Stimulated activated CD4-positive, alpha-beta T cell treated with anti-CD3 and anti-CD28 coated beads, Interleukin-4, amount 100 ng/mL, for 4 hours (primary cell): Measurements from ENCODE around the gene SLC37A3.

Source experiments
- DNase-seq, 2 experiments: peaks; one replicate each; pipeline ENCODE4 v3.0.0-alpha.2; 2020

Gene SLC37A3

DNA sequence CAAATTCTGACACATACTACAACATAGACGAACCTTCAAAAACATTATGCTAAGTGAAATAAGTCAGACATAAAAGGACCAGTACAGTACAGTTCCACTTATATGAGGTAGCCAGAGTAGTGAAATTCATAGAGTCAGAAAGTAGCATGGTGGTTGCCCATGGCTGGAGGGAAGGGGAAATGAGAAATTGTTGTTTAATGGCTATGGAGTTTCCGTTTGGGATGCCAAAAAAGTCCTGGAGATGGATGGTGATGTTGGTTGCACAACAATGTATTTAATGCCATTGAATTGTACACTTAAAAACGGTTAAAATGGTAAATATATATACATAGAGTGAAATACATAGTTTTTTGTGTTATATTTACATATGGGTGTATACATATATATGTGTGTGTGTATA is 2.1 kb upstream of the SLC37A3 start:
- no peak for DNase-seq

DNA sequence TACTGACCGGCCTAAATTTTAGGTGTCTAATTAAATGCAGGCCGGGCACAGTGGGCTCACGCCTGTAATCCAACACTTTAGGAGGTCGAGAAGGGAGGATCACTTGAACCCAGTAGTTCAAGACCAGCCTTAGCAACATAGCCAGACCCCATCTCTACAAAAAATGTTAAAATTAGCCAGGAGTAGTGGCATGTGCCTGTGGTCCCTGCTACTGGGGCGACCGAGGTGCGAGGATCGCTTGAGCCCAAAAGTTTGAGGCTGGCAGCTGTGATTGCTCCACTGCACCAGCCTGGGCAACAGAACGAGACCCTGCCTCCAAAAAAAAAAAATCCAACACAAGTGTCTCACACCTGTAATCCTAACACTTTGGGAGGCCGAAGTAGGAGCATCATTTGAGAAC is 491 bp upstream of the SLC37A3 start:
- DNase-seq, result no peak

DNA sequence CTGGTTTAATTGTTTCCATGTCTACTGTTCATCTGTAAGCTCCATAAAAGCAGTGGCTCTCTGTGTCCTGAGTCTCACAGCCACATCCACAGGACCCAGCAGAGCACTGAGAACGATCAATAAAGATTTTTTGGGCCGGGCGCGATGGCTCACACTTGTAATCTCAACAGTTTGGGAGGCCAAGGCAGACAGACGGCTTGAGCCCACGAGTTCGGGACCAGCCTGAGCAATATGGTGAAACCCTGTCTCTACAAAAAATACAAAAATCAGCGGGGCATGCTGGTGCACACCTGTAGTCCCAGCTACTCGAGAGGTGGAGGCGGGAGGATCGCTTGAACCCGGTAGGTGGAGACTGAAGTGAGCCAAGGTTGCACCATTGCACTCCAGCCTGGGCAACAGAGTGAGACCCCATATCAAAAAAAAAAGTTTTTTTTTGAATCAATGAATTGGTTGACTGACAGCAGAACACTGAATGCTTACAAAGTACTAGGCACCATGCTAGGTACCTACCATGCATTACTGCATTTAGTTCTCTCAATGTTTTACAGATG is 4.5 kb downstream of the SLC37A3 start:
- no peak for DNase-seq

DNA sequence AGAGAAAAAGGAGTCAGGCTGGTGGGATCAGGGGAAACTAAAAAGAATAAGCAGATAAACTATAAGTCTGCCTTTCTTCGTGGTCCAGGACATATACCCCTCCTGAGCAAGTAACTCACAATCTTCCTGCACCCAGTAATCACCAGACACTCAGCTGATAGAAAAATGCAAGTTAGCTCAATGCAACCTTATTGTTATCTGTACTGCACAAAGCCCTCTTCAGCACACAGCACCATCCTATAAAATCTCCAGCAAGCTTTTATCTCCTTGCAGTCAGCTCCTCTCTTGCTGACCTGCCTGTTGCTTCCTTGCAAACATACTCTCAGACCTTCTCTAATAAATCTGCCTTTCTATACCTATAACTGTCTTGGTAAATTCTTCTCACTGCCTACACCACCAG is 6.7 kb downstream of the SLC37A3 start:
- DNase-seq, result no peak

DNA sequence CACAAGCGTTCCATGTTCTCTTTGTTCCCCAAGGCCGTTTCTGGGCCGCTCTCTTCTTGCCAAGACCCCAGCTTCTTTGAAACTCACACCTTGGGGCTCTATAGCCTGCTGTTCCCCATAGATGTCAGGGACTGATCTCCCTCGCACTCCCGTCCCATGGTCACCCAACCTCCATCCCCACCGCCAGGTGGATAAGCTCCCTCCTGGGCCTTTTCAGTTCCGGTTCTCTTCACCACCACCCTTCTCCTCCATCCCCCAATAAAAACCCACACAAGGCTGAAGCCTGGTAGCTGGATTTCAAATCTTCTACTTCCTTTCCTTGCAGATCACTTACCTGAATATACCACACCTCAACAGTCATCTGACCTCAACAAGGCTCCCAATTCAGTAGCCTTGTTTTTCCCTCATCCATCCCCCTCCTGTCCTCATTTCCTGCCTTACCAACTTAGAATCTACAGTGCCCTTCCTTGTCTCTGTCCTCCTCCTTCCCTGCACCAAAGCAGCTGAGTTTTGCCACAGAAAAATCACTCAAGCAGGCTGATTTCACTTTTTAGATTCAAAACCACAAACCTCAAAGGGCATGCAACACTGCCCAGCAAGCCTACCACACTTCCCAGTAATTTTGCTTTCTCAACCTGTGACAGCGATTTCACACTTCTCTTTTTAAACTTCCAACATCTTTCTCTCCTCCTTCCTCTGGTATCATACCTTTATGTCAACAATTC is 7.7 kb downstream of the SLC37A3 start:
- no peak for DNase-seq

DNA sequence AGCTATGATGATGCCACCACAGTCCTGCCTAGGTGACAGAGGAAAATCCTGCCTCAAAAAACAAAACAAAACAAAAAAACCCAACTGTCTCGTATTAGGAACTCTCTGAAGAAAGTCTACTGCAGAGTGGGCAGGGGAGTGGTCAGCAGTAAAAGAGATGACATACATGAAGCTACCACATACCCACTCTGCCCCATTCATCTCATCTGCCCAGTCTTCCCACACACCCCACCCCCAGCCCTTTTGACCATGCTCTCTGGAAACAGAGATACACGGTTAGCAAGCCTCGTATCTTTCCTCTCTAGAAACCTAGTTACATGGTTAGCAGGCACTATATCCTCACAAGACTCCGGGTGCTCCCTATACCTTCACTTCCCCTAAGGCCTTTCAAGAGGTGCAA is 8.3 kb downstream of the SLC37A3 start:
- DNase-seq, result no peak

DNA sequence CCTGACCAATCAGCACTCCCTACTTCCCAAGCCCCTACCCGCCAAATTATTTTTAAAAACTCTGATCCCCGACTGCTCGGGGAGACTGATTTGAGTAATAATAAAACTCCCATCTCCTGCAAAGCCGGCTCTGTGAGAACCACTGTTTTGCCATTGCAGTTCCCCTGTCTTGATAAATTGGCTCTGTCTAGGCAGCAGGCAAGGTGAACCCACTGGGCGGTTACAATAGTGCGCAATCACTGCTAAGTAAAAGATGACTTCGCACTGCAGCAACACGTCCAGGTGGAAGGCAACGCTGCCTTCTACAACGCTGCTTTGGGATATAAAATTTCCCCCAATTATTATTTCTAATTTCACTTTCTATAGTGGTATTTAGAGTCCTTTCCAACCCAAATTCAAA is 8.9 kb downstream of the SLC37A3 start:
- DNase-seq, result no peak

DNA sequence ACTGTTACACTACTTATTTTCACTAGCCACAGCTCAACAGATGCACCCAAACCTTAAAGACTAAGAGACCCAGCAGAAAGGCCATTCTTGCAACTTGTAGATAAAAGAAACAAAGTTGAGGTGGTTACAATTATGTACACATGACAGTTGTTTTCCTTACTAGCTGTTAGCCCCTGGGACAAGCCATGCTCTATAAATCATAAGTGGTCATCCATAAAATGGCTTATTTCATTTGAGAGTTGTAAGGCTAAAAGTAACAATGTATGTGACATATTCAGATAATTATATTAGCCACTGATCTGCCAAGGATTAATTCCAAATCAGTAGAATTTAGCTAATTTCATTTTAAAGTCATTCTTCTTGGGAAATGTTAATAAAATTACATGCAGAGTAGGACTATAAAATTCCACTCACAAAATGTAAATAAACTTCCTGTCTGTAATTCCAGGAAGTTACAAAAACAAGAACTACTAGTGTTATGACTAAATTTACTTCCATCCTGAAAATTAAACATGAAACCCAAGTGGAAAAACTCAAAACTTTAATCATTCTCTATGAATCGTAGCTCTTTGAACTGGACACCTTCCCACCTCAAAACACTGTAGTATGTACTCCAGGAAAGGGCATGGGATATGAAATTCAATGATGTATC is 13.3 kb downstream of the SLC37A3 start:
- no peak for DNase-seq

DNA sequence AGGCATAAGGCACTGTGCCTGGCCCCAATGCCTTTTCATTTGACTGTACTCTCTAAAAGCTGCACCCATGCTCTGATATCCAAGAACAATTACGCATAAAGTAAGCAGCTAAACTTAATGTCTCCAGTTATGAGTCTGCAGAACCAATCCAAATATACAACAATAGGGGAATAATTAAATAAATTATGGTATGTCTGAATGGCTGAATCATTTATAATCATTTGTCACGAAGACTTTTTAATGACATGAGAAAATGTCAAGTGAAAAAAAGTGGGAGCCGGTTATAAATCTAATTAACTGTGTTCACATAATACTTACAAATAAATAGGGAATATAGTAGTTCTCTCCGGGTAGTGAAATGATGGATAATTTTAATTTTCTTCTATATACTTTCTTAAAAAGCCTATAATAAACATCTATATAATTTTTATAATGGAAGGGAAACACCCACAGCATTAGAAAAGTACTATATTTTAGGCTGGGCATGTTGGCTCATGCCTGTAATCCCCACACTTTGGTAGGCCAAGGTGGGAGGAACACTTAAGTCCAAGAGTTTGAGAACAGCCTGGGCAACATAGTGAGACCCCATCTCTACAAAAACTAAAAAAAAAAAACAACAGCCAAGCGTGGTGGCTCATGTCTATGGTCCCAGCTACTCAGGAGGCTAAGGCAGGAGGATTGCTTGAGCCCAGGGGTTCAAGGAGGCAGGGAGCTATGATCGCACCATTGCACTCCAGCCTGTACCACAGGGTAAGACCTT is 14.2 kb downstream of the SLC37A3 start:
- no peak for DNase-seq

DNA sequence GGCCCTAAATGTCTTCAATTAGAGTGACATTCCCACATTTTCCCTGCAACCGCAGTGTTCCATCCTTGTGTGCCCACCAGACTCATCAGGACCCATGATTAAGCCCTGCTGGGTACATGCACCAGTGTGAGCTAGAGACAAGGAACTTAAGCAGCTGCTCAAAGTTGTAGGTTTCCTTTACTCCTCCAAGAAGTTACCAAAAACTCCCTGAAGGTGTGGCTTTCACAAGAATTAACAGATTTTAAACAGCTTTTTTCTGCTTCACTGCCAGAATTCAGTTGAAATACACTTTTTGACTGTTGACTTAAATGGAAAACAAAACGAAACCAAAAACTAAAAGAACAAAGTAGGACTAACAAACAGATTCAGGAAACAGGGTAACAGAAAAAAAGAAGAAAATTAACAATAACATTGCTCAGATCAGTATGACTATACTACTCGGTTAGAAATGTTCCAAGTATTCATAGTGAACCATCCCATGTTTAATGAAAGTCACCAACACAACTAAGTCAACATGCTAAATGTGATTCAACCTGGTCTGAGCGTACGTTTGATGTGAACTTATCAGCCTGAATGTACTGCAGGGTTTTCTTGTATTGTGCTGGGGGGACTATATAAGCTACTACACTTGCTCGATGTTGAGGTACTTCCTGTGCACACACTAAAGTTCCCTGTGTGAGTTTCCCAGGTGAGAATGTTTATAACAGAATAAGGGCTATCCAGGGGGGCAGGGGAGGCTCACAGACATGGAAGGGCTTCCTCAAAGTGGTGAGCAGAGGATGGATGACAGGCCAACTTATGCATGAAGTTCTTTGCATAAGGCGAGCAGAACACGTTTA is 22.2 kb downstream of the SLC37A3 start:
- peak in 1 of 2 experiments; percentile 12 for DNase-seq

DNA sequence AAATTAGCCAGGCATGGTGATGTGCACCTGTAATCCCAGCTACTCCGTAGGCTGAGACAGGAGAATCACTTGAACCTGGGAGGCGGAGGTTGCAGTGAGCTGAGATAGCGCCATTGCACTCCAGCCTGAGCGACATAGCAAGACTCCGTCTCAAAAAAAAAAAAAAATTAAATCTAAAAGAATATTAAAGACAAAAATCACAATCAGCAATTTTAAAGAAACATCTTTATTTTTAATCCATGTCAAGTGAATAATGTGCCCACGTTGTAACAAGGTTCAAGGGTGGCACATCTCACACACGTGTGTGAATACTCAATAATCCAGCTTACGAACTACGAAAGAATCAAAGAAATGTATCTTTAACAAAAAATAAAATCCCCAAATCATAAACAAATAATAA is 23.0 kb downstream of the SLC37A3 start:
- no peak for DNase-seq

DNA sequence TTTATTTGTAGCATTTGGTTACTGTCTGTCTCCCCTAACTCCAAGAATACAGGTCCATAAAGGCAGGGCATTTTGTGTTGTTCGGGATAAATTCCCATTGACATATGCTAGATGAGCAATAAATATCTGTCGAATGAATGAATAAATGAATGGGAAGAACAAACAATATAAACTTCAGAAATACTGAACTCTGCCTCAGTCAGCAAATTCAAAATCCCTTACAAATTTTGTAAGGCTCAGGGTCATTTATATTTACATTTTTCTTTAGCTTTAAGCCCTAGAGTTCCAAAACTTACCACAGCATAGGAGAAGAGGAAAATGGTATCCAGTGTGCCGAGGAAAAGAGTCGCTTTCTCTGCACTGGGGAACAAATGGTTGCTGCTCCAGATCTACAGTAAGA is 29.0 kb downstream of the SLC37A3 start:
- no peak for DNase-seq

DNA sequence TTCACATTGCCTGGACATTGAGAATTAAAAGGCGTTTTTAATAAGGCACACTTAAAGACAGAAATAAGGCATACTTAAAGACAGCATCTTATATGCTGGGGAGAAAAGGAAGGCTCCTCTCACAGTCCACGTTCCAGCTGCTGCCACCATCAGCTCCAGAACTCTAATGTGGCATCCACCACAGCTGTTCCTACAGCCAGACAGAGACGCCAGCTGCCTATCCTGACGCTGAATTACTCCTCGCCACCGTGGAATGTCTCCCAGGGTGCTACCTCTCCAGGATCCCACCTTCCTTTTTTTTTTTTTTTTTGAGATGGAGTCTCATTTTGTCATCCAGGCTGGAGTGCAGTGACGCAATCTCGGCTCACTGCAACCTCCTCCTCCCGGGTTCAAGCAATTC is 30.8 kb downstream of the SLC37A3 start:
- DNase-seq, result no peak

DNA sequence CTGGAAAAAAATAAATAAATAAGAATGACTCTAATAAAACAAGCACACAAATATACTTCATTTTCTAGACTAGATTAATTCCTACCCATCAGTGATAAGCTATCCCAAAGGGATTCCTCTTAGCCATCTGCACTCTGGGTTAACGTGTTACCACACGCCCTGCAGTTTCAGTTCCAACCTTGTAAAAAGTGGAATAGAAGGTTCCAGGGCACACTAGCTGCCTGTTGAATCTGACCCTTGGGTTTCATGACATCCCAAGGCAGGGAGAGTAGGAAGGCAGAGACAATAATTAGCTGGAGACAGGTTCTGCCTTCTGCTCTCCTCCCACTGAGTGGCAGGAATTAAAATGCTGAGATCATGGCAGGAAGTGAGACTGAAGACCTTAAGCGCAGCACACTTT is 33.5 kb downstream of the SLC37A3 start:
- no peak for DNase-seq

DNA sequence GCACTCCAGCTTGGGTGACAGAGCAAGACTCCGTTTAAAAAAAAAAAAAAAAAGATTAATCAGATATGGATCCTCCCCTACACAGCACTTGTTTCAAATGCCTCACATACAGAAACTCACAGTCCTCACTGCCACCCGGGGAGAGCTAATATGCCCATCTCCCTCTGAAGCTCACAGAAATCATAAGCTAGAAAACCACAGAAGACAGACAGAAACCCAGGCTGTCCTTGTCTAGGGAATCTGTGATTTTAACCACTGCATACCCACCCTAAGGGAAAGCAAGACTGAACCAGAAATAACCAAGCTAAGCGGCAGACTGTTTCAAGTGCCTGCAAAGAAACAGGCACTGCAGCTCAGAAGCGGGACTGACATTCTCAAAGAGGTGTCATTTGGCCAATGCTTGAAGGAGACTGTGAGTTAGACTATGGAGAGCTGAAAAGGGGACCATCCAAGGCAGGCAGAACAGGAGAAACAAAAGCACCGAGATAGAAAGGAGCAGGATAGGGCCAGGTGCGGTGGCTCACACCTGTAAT is 37.6 kb downstream of the SLC37A3 start:
- no peak for DNase-seq

DNA sequence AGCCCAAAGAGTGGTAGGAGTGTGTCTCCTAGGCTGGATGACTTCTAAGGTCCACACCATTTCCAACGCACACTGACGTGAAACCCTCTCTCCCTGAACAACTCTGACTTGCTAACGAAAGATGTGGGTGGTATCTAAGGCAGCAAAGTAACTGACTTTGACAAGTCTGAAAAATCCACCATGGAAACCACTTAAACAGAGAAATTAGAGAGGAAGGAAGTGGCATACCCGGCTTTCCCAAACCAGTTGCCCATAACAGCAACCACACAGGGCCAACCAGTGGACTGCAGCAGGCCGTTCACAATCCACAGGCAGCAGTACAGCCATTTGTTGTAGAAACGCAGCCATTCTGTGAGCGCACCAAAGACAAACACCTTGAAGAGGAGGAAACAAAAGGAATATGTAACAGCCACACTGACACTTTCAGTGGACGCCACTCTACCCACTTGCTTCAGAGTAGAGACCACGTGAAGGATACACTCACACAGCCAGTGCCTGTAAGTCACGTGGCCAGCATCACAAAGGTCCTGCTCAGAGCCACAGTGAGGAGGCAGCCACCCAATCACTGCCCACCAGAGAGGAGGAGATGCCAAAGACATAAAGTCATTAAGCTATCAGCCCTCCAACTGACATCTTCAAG is 39.8 kb downstream of the SLC37A3 start:
- DNase-seq, result peak in 1 of 2 experiments; percentile 14

DNA sequence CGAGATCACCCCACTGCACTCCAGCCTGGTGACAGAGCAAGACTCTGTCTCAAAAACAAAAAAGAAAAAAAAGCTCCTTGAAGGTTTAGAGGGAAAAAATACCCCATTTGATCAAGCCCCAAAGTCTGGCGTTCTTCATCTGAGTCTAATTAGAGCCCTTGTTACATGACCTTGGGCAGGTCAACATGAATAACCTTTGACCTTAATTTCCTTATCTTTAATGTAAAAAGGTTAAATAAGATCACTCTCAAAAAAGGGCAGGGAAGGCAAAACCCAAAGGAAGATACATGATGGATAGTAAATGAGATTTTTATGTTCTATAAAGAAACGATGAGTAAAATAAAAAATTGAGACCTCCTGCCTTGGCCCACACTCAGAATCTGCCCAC is 40.3 kb downstream of the SLC37A3 start:
- DNase-seq, result no peak

DNA sequence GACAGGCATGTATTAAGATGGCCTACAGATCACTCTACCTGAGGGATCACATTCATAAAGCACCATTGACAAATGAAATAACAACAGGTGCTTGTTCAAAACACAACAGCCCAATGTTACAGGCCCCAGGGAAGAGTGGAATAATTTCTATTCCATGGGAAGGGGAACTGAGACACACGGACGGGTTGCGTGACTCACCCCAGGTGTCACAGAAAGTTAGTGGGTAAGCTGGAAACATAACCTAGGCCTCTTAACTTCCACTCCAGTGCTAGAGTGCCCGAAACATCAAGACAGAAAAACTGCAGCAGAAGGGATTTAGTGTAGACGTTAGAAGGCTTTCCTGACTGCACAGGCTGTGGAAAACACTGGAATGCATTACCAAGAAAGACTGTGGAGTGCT is 48.3 kb downstream of the SLC37A3 start:
- DNase-seq, result no peak

DNA sequence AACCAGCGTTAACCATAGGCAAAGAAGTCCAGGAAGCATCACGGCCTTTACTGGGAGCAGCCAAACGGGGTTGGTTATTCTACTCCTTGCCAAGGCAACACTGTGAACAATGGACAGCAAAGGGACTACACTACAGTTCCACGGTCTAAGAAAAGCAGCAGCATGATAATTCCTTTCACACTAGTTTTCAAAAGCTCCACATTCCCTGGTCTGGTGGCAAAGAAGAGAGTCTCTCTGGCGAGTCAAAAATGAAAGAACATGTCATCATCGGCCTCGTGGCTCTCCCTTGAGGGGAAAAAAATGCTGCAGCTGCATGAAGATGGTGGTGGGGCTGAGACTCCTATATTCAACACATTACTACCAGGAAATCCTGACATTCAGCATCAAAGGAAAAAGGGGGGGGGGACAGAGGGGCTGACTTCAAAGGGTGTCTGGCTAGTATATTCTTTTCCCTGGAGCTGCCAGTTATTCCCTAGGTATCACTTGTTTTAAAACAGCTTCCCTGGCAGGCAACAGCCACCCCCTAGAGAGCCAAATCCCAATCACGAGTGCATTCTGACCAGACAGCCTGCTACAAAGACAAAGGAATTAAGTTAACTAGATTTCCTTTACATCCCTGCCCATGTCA is 49.1 kb downstream of the SLC37A3 start:
- DNase-seq, result no peak

DNA sequence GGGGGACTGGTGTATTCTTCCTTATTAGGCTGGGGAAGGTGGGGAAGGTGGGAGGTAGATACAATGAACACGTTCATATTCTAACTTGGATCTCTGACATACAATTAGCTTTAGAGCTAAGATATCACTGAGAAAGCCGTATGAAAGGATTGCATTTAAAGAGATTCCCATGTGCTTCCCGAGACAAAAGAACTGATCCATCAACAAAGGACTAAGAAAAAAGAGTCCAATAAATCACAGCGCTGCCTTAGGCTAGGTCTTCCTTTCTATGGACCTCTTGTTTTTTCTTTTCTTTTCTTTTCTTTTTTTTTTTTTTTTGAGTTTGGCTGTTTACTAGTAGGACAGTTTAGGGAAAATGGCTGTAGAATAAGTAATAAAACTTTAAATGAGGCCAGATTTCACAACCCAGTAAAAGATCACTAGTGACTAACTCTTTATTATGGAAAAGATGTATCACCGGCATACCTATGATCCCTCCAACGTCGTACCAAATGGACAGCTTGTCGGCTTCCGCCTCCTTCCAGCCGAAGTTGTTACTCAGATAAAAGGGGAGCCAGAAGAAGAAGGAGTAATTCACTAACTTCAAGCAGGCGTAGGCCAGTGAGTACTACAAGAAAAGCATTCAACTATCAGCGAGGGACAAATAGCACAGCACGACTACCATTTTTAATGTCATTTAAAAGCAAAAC is 50.0 kb downstream of the SLC37A3 start:
- no peak for DNase-seq

DNA sequence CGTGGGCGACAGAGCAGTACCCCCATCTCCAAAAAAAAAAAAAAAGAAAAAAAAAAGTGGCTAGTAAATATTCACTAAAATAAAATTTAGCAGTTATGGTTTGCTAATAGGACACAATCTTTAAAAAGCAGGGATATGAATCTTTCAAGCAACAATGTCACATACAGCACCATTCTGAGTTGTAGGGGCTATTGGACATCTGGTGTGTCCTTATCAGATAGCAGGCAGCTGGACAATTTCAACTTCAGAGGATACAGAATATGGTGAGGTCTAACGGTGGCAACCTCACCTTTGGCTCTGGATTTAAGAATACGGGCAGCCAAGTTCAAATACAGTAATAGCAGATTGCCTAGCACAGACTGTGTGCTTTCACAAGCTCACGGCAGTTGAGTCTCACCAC is 51.1 kb downstream of the SLC37A3 start:
- no peak for DNase-seq
